ENCODE measurements around the gene KLHL14.
"Not testable (repeated sequence)": the region's sequence is repeated elsewhere in the genome, so short reads cannot be mapped to it uniquely, and the experiment has no call there.

KLHL14 gene

GRCh38 chr18:32714571-32715148 is 58.2 kb downstream of the KLHL14 start:
- peak; percentile 53 to 77 for DNase-seq

- DNase-seq: no peak
These were observed 60.0 kb downstream of the KLHL14 start for GRCh38 chr18:32712860-32713259.

- DNase-seq: no peak
These were observed 61.0 kb downstream of the KLHL14 start for GRCh38 chr18:32711862-32712261.

GRCh38 chr18:32707586-32707985 is 65.2 kb downstream of the KLHL14 start:
- no peak for DNase-seq

GRCh38 chr18:32707147-32707546 is 65.7 kb downstream of the KLHL14 start:
- peak in 1 of 2 experiments; percentile 15 for DNase-seq

GRCh38 chr18:32701313-32701712 is 71.5 kb downstream of the KLHL14 start:
- no peak for DNase-seq

GRCh38 chr18:32698153-32698552 is 74.7 kb downstream of the KLHL14 start:
- DNase-seq: no peak

GRCh38 chr18:32696376-32696775 is 76.4 kb downstream of the KLHL14 start:
- DNase-seq: no peak

GRCh38 chr18:32695534-32695933 is 77.3 kb downstream of the KLHL14 start:
- no peak for DNase-seq

GRCh38 chr18:32688821-32689220 is 84.0 kb downstream of the KLHL14 start:
- DNase-seq: no peak

- DNase-seq: no peak
These were observed 87.9 kb downstream of the KLHL14 start for GRCh38 chr18:32684940-32685339.

GRCh38 chr18:32684096-32684495 is 88.7 kb downstream of the KLHL14 start:
- DNase-seq: no peak

- no peak for DNase-seq
These were observed 89.8 kb downstream of the KLHL14 start for GRCh38 chr18:32683044-32683443.

GRCh38 chr18:32677578-32677977 is 95.2 kb downstream of the KLHL14 start:
- DNase-seq: no peak

GRCh38 chr18:32674491-32674890 is 98.3 kb downstream of the KLHL14 start:
- peak; percentile 2 to 18 for DNase-seq

- no peak for DNase-seq
These were observed 100.4 kb downstream of the KLHL14 start for GRCh38 chr18:32672398-32672797.

GRCh38 chr18:32670727-32671126 is 102.1 kb downstream of the KLHL14 start:
- DNase-seq: no peak

GRCh38 chr18:32669549-32670165 is 103.2 kb downstream of the KLHL14 start:
- DNase-seq: peak in 1 of 2 experiments; percentile 19

GRCh38 chr18:32668956-32669355 is 103.9 kb downstream of the KLHL14 start:
- DNase-seq: no peak

- DNase-seq: no peak
These were observed 111.1 kb downstream of the KLHL14 start for GRCh38 chr18:32661486-32662299.

- not testable (repeated sequence) for DNase-seq
These were observed 118.3 kb downstream of the KLHL14 start for GRCh38 chr18:32654507-32654906.

- DNase-seq: not testable (repeated sequence)
These were observed 135.2 kb downstream of the KLHL14 start for GRCh38 chr18:32637659-32638058.

- no peak for DNase-seq
These were observed 135.6 kb downstream of the KLHL14 start for GRCh38 chr18:32637226-32637625.

GRCh38 chr18:32634876-32635431 is 137.9 kb downstream of the KLHL14 start:
- no peak for DNase-seq

Measured in SHP77 (cell line).